HG03025 (cell line): ENCODE data around the gene DACT2.
"Not testable (repeated sequence)": the region's sequence is repeated elsewhere in the genome, so short reads cannot be mapped to it uniquely, and the experiment has no call there.

ENCODE experiments used
- ATAC-seq: cut with Tn5 transposase; IDR thresholded peaks from one replicate; pipeline ENCODE4 v1.9.1; 2021; ENCODE audit warnings: mild to moderate bottlenecking, moderate library complexity; ENCODE audit not compliant: unreplicated experiment, low FRiP score

Gene DACT2

DNA sequence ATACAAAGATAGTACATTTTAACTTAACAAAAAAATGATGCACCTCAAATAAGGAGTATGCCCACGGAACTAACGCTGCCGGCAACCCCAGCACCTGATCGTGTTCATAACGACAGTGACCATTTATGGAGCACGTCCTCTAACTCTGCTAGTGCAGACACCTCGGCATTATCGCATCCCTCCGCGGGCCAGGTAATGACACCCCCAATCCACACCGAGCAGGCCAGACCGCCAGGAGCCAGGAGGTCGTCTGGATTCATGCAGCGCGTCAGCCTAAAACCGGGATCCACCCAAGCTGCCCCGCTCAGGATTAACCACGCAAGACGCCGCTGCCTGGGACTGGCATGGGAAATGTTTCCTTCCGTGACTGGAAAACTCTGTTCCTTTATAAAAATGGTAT, 34.1 kb downstream of the DACT2 start:
- no peak for ATAC-seq

DNA sequence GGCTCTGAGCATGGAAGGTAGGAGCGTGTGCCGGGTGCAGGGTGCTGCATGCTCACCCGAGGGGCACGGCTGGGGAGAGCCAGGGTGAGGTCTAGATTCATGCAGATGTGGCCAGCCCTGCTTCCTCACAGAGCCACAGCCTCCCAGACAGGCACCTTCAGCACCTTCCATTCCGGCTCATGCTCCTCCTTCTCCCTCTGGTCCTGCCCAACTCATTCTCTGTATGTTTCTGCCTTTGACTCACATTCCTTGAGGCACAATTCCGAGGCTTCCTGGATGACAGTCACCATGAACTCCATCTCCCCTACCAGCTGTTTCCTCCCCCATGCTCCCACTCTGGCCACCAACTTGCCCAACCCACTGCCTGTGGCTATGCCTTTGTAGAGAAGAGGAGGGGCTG, 35.4 kb downstream of the DACT2 start:
- no peak for ATAC-seq

- no peak for ATAC-seq
These were observed 35.9 kb downstream of the DACT2 start for GRCh38 chr6:168283686-168284025.

- no peak for ATAC-seq
These were observed 36.4 kb downstream of the DACT2 start for GRCh38 chr6:168282985-168283685.

GRCh38 chr6:168281826-168282225, 37.8 kb downstream of the DACT2 start:
- no peak for ATAC-seq

GRCh38 chr6:168281314-168281713, 38.3 kb downstream of the DACT2 start:
- not testable (repeated sequence) for ATAC-seq

DNA sequence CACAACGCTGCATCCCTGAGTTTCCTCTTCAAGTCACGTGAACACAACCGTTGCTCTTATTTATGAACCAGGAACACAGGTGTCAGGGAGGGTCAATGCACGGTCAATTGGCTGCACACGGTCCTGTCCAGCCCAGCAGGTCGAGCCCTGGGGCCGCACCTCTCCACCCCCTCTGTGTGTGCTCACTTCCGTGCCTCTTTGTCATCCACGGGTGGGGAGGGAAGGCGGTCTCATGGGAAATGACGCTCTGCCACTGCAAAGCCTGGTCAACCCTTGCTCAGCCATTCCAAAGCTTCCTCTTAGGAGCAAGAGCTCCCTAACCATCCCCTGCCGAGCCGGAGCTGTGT, 38.7 kb downstream of the DACT2 start:
- ATAC-seq: no peak

- no peak for ATAC-seq
These were observed 39.3 kb downstream of the DACT2 start for GRCh38 chr6:168280020-168280898.

DNA sequence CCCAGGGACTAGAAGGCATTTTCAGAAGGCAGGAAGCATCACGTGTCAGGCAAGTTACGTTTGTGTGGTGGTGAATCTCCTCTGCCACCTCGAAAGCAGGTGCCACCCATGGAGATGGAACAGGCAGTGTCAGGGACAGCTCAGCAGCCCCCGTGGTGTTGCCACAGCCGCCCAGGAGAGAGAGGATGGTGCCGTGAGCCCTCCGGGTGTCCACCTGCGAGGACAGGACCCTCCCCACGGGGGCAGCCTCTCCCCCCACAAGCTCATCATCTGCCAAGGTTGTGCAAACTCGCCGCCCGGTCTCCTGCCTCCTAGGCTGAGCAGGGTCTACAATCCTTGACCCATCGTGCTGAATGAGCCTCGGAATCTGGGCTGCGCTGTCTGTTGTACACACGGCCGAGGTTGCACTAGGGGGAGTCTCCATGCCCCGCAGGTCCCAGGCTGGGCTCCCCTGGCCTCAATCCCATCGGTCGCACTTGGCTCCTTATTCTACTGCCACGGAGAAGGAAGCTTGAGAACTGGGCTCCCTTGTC, 40.1 kb downstream of the DACT2 start:
- ATAC-seq: no peak

DNA sequence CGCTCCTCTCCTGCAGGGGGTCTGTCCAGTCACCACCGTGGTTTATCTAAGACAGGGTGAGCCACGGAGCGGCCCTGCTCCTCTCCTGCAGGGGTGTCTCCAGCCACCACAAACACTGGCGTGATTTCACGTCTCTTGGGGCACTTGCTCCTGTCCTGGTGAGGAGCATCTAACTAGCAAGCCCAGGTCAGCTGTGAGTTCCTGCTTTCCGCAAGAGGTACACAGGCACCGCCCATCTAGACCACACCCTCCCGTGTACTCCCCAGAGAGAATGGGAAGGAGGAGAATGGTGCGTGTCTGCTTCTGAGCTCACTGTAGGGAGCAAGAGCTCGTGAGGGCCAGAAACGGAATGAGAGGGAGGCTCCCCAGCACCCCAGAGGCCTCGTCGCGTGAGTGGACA, 40.7 kb downstream of the DACT2 start:
- no peak for ATAC-seq

- ATAC-seq: no peak
These were observed 42.3 kb downstream of the DACT2 start for GRCh38 chr6:168277274-168277669.

- ATAC-seq: no peak
These were observed 42.9 kb downstream of the DACT2 start for GRCh38 chr6:168276576-168277273.

- no peak for ATAC-seq
These were observed 44.4 kb downstream of the DACT2 start for GRCh38 chr6:168275168-168275567.

GRCh38 chr6:168274037-168274952, 45.3 kb downstream of the DACT2 start:
- ATAC-seq: no peak

DNA sequence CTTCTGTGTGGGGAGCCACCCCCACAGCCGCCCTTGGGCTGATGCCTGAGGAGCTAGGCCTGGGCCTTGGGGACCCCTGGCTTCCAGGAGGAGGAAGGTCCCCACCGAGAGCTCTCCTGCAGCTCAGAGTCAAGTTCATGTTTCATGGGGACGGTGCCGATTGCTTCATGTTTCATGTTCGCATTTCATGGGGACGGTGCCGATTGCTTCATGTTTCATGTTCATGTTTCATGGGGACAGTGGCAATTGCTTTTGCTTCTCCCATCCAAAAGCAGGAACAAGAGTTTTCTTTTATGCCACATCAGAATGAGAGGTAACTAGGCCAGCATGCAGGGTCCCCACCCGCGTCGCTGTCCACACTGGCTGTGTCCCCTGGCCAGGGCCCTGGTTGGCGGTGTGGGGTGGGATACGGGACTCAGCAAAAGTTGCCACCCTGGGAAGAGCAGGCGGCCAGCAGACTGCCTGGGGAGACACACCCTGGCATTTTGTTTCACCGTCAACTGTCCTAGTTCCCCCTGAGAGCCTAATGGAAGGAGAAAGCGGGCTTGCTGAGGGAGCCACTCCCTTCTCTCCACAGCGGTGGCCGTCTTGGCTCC, 46.0 kb downstream of the DACT2 start:
- ATAC-seq: no peak

GRCh38 chr6:168272415-168273325, 46.9 kb downstream of the DACT2 start:
- ATAC-seq: no peak

GRCh38 chr6:168270274-168271172, 49.1 kb downstream of the DACT2 start:
- no peak for ATAC-seq
